Gastroesophageal sphincter (tissue), 4 donors: ENCODE data around the gene TBC1D8. TPM values are rescaled to one million over a fixed set of nuclear protein-coding genes. Genes with fewer than 3 reads are reported as not detected.

Source experiments
- ATAC-seq: fragments of 150-250 bp; one replicate; pipeline ENCODE4 v1.9.1; 2016; ENCODE audit warnings: mild to moderate bottlenecking, moderate library complexity
- H3K27ac ChIP-seq, 4 donors: fragments of 200-600 bp; sonication (generic) in 3 of 4; 1 replicate in 3 of 4; 2 replicates in 1 of 4; pipeline ENCODE4 v1.5.1; 2016 to 2019
- H3K27me3 ChIP-seq: fragments of 200-600 bp; sonication (generic); one replicate; pipeline ENCODE4 v1.5.1; 2019
- H3K36me3 ChIP-seq, 2 donors: fragments of 200-600 bp; sonication (generic); one replicate each; pipeline ENCODE4 v1.5.1; 2019; ENCODE audit warnings: control low read depth in 1 of 2
- H3K4me1 ChIP-seq, 3 donors: fragments of 200-600 bp; sonication (generic); 1 replicate in 2 of 3; 2 replicates in 1 of 3; pipeline ENCODE4 v1.5.1; 2016 to 2019; ENCODE audit warnings: control low read depth in 2 of 3
- H3K4me3 ChIP-seq, 2 donors: fragments of 200-600 bp; sonication (generic); one replicate each; pipeline ENCODE4 v1.5.1; 2019; ENCODE audit warnings: mild to moderate bottlenecking in 1 of 2, moderate library complexity in 1 of 2
- H3K9me3 ChIP-seq, 3 donors: fragments of 200-600 bp; sonication (generic); one replicate each; pipeline ENCODE4 v1.5.1; 2017 to 2019; ENCODE audit warnings: control low read depth in 2 of 3
- EP300 ChIP-seq: sonication (generic); formaldehyde crosslinking; IDR thresholded peaks from one replicate; pipeline ENCODE4 v1.6.1; 2017; ENCODE audit warnings: antibody characterized with exemption, mild to moderate bottlenecking
- POLR2A ChIP-seq, 2 donors: fragments of 450-650 bp; IDR thresholded peaks; one replicate each; pipeline ENCODE4 v1.6.1; 2017; ENCODE audit warnings: antibody characterized with exemption in 2 of 2, mild to moderate bottlenecking in 2 of 2, moderate library complexity in 1 of 2
- POLR2AphosphoS5 ChIP-seq: sonication (generic); formaldehyde crosslinking; IDR thresholded peaks from one replicate; pipeline ENCODE4 v1.6.1; 2017; ENCODE audit warnings: antibody characterized with exemption
- WGBS, 2 donors: methylation state at CpG; one replicate each; pipeline ENCODE4 v1.1.5; 2018; ENCODE audit warnings: low coverage in 1 of 2; 5-methylcytosine and 5-hydroxymethylcytosine counted together
- total RNA-seq, 4 donors: library from RNA; depleted of rRNA; stranded (reverse); fragments of >200 nt; gene quantifications; one replicate each; pipeline ENCODE4 v1.1.0, GENCODE V29; 2016
- TF ChIP-seq, protein P1 (sequence below), 4 experiments: fragments of 200-600 bp in 2 of 4; fragments of 450-650 bp in 2 of 4; sonication (generic) in 1 of 4; IDR thresholded peaks; one replicate each; pipeline ENCODE4 v1.5.1; 2017 to 2019; ENCODE audit warnings: antibody characterized with exemption in 4 of 4, mild to moderate bottlenecking in 2 of 4, moderate library complexity in 2 of 4

TBC1D8 gene
- total RNA-seq, 4 donors from 2014 or later: 14.9 to 45.5 (median 32.6) TPM

DNA sequence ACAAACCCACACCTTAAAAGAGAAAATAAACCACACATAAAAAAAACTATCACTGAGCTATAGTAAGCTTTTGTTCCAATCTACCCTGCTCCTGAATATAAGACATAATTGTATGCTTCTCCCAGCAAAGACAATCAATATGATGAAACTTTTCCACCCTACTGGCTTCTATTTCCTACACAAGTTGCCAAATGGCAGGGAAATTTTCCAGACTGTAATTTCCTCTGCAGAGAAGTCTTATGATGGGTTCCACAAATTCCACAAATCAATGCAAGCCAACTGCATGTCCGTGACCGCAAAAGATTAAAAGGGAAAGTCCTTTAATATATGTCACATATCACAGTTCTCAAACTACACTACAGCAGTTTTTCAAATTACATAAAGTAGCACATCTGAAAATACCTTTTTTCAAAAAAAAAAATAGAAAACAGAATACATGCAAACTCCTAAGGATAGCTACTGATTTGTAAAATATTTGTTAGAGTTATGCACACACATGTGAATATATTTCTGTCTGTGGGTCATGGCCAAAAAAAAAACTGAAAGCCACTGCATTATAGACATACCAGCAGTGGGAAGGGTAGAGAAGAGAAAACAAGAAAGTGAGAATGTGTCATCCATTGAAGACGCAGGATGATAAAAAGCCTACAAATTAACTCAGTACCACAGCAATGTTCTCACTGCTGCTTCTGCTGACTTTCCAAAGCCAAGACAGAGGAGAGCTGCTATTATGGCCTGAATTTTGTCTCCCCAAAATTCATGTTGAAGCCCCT is 87.6 kb downstream of the TBC1D8 start:
- no peaks in the 10 kb centered on the region for H3K27me3 ChIP-seq
- H3K36me3 ChIP-seq: no peaks in the 10 kb centered on the region
- no peaks in the 10 kb centered on the region for H3K9me3 ChIP-seq
- H3K4me3 ChIP-seq: no peak overlapping the region
- H3K27ac ChIP-seq: peak overlapping the region in 3 of 4 donors; percentile 35 to 51 (median 45)
- TF ChIP-seq, protein P1, sequence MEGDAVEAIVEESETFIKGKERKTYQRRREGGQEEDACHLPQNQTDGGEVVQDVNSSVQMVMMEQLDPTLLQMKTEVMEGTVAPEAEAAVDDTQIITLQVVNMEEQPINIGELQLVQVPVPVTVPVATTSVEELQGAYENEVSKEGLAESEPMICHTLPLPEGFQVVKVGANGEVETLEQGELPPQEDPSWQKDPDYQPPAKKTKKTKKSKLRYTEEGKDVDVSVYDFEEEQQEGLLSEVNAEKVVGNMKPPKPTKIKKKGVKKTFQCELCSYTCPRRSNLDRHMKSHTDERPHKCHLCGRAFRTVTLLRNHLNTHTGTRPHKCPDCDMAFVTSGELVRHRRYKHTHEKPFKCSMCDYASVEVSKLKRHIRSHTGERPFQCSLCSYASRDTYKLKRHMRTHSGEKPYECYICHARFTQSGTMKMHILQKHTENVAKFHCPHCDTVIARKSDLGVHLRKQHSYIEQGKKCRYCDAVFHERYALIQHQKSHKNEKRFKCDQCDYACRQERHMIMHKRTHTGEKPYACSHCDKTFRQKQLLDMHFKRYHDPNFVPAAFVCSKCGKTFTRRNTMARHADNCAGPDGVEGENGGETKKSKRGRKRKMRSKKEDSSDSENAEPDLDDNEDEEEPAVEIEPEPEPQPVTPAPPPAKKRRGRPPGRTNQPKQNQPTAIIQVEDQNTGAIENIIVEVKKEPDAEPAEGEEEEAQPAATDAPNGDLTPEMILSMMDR (IDR thresholded peaks at IDR 0.05): no peak
- peak; percentile 38 for TF ChIP-seq POLR2AphosphoS5
- H3K4me1 ChIP-seq: peaks cover 4 to 38% (median 17%) of the 10 kb centered on the region in 3 donors
- ATAC-seq: peak; percentile 39
- 15 to 32% methylated on average over 3 of the region's 3 CpGs for WGBS, 2 donors

DNA sequence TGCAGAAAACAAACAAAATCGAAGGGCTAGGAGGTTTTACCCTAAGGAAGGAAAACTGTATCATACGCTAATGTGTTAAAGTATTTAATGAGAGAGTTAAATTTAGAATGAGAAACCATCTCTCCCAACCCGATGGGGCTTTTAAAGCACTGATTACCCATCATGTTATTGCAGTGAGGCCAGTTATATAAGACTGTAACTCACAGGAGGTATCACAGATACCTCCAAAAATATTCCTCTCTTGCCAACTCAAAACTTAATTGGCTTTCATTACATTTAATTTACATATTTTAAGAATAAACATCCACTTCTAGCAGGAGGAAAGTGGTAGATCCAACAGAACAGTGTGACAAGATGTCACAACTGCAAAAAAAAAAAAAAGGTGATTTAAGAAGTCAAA is 92.8 kb downstream of the TBC1D8 start:
- no peak for ATAC-seq
- H3K27me3 ChIP-seq: no peaks in the 10 kb centered on the region
- H3K36me3 ChIP-seq: peaks cover 0 to 31% of the 10 kb centered on the region in 2 donors
- H3K27ac ChIP-seq: no peak overlapping the region
- no peak overlapping the region for H3K4me3 ChIP-seq
- no peaks in the 10 kb centered on the region for H3K9me3 ChIP-seq
- WGBS, 2 donors: 18 to 83% methylated on average over 2 to 3 of the region's 3 CpGs
- H3K4me1 ChIP-seq: peaks cover 4 to 24% (median 5%) of the 10 kb centered on the region in 3 donors
- TF ChIP-seq POLR2A (IDR thresholded peaks at IDR 0.05): no peak
- no peak for TF ChIP-seq POLR2AphosphoS5
- TF ChIP-seq, protein P1 (IDR thresholded peaks at IDR 0.05): no peak
- no peak for TF ChIP-seq EP300

DNA sequence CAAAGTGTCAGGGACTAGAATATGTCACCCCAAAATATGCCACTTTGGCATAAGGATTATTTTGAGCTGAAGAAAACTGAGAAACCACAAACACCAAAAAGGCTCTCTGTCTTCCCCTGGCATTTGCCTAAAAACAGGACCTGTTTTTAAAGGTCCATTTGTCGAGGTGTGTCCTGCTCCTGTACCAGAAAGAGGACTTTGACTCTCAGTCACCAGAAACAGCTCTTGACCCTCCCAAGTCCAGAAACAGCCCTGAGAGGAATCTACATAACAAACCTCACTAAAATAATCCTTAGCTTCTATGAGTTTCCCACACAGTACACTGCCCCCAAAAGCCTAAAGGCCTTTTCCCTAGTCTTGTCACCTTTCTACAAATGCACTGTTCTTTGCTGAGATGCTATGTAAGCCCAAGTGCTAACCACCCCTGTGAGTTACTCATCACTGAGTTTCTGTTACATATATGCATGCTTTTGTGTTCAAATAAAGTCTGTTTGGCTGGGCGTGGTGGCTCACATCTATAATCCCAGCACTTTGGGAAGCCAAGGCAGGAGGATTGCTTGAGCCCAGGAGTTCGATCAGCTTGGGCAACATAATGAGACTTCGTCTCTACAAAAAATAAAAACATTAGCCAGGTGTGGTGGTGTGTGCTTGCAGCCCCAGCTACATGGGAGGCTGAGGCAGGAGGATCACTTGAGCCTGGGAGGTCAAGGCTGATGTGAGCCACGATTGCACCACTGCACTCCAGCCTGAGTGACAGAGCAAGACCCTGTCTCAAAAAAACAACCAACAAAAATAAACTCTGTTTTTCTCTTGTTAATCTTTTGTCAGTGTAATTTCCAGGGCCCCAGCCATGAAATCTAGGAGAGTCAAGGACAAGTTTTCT is 93.9 kb downstream of the TBC1D8 start:
- Histone ChIP-seq H3K27me3 (no peaks in the 10 kb centered on the region), H3K4me3 (no peak overlapping the region), H3K27ac (no peak overlapping the region), H3K4me1 (peaks cover 0 to 15% (median 0%) of the 10 kb centered on the region in 3 donors), H3K36me3 (peaks cover 0 to 39% of the 10 kb centered on the region in 2 donors), H3K9me3 (no peaks in the 10 kb centered on the region)
- WGBS, 2 donors: 100% methylated on average over 1 to 2 of the region's 5 CpGs
- TF ChIP-seq, protein P1 (IDR thresholded peaks at IDR 0.05): no peak
- TF ChIP-seq POLR2AphosphoS5 (no peak), POLR2A (IDR thresholded peaks at IDR 0.05) (no peak), EP300 (no peak)
- ATAC-seq: no peak

DNA sequence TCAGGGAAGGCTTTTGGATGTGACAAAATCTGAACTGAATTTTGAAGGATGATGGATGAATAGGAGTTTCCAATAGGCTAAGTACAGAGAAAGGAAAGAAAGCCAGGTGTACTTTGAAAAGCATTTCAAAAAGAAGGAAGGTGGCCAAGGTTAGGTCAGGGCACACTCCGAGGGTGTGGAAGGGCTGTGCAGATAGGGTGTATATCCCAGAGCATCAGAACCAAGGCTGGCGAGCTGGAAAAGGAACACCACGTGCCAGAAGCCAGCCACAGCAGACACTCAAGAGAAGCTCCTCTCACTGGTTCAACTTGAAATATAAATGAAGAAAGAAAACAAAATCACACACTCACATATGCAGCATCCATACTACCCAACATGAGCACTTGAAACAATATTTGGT is 98.1 kb downstream of the TBC1D8 start:
- Histone ChIP-seq H3K36me3 (peaks cover 0 to 65% of the 10 kb centered on the region in 2 donors), H3K4me1 (peaks cover 0 to 2% (median 0%) of the 10 kb centered on the region in 3 donors), H3K27ac (no peak overlapping the region), H3K4me3 (no peak overlapping the region), H3K27me3 (no peaks in the 10 kb centered on the region), H3K9me3 (no peaks in the 10 kb centered on the region)
- TF ChIP-seq POLR2A (IDR thresholded peaks at IDR 0.05): no peak
- TF ChIP-seq, protein P1 (IDR thresholded peaks at IDR 0.05): no peak
- TF ChIP-seq POLR2AphosphoS5: no peak
- no peak for TF ChIP-seq EP300
- ATAC-seq: no peak
- 88% methylated on average over 3 of the region's 3 CpGs; no CpG with 5 or more reads in 1 of the 2 donors for WGBS, 2 donors
